Neural crest cell (in vitro differentiated cells): ENCODE measurements around the gene CCDC134. TPM values are rescaled to one million over a fixed set of nuclear protein-coding genes. Genes with fewer than 3 reads are reported as not detected.

Experiments used
- DNase-seq: peaks from one replicate; pipeline ENCODE4 v3.0.0; 2021; ENCODE audit warnings: low read depth, mixed read lengths, low spot score
- H3K27ac Mint-ChIP-seq: one replicate; pipeline ENCODE4 v1.8.0; 2021; ENCODE audit warnings: mild to moderate bottlenecking, mixed read lengths; ENCODE audit not compliant: unreplicated experiment
- H3K27me3 Mint-ChIP-seq: 2 replicates; pipeline ENCODE4 v1.8.0; 2021; ENCODE audit warnings: low read depth, mild to moderate bottlenecking, mixed read lengths
- H3K36me3 Mint-ChIP-seq: 2 replicates; pipeline ENCODE4 v1.8.0; 2021; ENCODE audit warnings: low read depth, mild to moderate bottlenecking, mixed read lengths
- H3K4me1 Mint-ChIP-seq: 2 replicates; pipeline ENCODE4 v1.8.0; 2021; ENCODE audit warnings: mixed read lengths
- H3K4me3 Mint-ChIP-seq: one replicate; pipeline ENCODE4 v1.8.0; 2021; ENCODE audit warnings: mild to moderate bottlenecking, mixed read lengths
- H3K9me3 Mint-ChIP-seq: 2 replicates; pipeline ENCODE4 v1.8.0; 2021; ENCODE audit warnings: mixed read lengths
- total RNA-seq: library from RNA; stranded (reverse); gene quantifications from 2 replicates; pipeline ENCODE4 v1.2.1, GENCODE V29; 2021
- TF ChIP-seq, protein P1 (sequence below): fragments of 200-600 bp; sonication (generic); conservative IDR thresholded peaks from 2 replicates; pipeline ENCODE4 v1.5.0; 2021; ENCODE audit warnings: antibody characterized with exemption, mild to moderate bottlenecking

Gene CCDC134
- total RNA-seq, 1 donor from 2014 or later = 23.0 TPM

- Mint-ChIP-seq H3K4me3 (peak overlapping the region; percentile 13), H3K9me3 (no peaks in the 10 kb centered on the region), H3K36me3 (peaks cover 2% of the 10 kb centered on the region), H3K4me1 (peaks cover 36% of the 10 kb centered on the region), H3K27me3 (no peaks in the 10 kb centered on the region), H3K27ac (peak overlapping the region; percentile 12)
- TF ChIP-seq, protein P1, sequence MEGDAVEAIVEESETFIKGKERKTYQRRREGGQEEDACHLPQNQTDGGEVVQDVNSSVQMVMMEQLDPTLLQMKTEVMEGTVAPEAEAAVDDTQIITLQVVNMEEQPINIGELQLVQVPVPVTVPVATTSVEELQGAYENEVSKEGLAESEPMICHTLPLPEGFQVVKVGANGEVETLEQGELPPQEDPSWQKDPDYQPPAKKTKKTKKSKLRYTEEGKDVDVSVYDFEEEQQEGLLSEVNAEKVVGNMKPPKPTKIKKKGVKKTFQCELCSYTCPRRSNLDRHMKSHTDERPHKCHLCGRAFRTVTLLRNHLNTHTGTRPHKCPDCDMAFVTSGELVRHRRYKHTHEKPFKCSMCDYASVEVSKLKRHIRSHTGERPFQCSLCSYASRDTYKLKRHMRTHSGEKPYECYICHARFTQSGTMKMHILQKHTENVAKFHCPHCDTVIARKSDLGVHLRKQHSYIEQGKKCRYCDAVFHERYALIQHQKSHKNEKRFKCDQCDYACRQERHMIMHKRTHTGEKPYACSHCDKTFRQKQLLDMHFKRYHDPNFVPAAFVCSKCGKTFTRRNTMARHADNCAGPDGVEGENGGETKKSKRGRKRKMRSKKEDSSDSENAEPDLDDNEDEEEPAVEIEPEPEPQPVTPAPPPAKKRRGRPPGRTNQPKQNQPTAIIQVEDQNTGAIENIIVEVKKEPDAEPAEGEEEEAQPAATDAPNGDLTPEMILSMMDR = no peak
- DNase-seq = no peak
These were observed 45.1 kb downstream of the CCDC134 start for GRCh38 chr22:41845380-41846267.

DNA sequence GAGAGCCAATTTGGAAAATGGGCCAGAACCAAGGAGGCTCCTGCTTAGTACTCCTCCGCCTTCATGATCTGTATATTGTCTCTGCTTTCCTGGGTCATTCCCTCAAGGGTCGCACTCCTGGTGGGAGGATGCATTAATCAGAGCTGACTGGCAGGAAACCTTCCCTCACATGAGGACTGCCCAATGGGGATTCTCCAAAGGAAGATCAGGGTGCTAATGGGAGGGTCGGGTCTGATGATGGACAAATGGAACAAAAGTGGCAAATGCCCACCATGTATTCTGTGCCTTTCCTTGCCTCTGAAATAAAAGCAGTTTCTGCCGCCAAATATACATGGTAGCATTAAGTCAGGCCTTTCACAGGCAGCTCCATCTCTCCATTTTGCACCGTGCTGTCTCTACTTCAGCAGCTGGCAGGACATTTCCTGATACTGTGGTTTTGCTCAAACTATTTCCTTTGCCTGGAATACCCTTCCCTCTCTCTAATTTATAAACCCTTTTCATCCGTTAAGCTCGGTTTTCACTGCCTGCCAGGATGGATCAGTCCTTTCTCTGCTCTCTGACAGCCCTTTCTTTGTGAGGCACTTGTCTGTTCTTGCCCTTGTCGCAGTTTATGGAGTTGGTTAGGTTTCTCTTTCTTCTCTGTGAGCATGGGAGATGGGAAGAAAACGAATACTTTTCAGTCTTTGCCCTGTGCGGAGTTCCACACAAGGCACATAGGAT is 45.9 kb downstream of the CCDC134 start:
- TF ChIP-seq, protein P1 = no peak
- peak overlapping the region; percentile 10 for H3K4me3 Mint-ChIP-seq
- H3K27ac Mint-ChIP-seq = peak overlapping the region; percentile 68
- H3K27me3 Mint-ChIP-seq = no peaks in the 10 kb centered on the region
- no peak for DNase-seq
- no peaks in the 10 kb centered on the region for H3K9me3 Mint-ChIP-seq
- H3K4me1 Mint-ChIP-seq = peaks cover 33% of the 10 kb centered on the region
- H3K36me3 Mint-ChIP-seq = peaks cover 2% of the 10 kb centered on the region

GRCh38 chr22:41847300-41847699 is 46.8 kb downstream of the CCDC134 start:
- Mint-ChIP-seq H3K36me3 (peaks cover 1% of the 10 kb centered on the region), H3K27ac (peak overlapping the region; percentile 68), H3K4me1 (peaks cover 34% of the 10 kb centered on the region), H3K9me3 (no peaks in the 10 kb centered on the region), H3K4me3 (no peak overlapping the region), H3K27me3 (no peaks in the 10 kb centered on the region)
- TF ChIP-seq, protein P1 = no peak
- DNase-seq = no peak

GRCh38 chr22:41848468-41848867 is 48.0 kb downstream of the CCDC134 start:
- Mint-ChIP-seq H3K27ac (no peak overlapping the region), H3K27me3 (no peaks in the 10 kb centered on the region)
- TF ChIP-seq, protein P1 = no peak

GRCh38 chr22:41856469-41856868 is 56.0 kb downstream of the CCDC134 start:
- no peak for DNase-seq
- peaks cover 39% of the 10 kb centered on the region for H3K4me1 Mint-ChIP-seq
- peaks cover 8% of the 10 kb centered on the region for H3K36me3 Mint-ChIP-seq
- H3K27me3 Mint-ChIP-seq = no peaks in the 10 kb centered on the region
- no peaks in the 10 kb centered on the region for H3K9me3 Mint-ChIP-seq
- no peak overlapping the region for H3K27ac Mint-ChIP-seq
- TF ChIP-seq, protein P1 = no peak
- no peak overlapping the region for H3K4me3 Mint-ChIP-seq

More at GRCh38 chr22:41848468-41848867, 48.0 kb downstream of the CCDC134 start:
- H3K36me3 Mint-ChIP-seq = peaks cover 5% of the 10 kb centered on the region
- H3K4me1 Mint-ChIP-seq = peaks cover 41% of the 10 kb centered on the region
- H3K4me3 Mint-ChIP-seq = no peak overlapping the region
- no peaks in the 10 kb centered on the region for H3K9me3 Mint-ChIP-seq
- no peak for DNase-seq
